Measurements from ENCODE around the gene PAN3.

PAN3 gene

DNA sequence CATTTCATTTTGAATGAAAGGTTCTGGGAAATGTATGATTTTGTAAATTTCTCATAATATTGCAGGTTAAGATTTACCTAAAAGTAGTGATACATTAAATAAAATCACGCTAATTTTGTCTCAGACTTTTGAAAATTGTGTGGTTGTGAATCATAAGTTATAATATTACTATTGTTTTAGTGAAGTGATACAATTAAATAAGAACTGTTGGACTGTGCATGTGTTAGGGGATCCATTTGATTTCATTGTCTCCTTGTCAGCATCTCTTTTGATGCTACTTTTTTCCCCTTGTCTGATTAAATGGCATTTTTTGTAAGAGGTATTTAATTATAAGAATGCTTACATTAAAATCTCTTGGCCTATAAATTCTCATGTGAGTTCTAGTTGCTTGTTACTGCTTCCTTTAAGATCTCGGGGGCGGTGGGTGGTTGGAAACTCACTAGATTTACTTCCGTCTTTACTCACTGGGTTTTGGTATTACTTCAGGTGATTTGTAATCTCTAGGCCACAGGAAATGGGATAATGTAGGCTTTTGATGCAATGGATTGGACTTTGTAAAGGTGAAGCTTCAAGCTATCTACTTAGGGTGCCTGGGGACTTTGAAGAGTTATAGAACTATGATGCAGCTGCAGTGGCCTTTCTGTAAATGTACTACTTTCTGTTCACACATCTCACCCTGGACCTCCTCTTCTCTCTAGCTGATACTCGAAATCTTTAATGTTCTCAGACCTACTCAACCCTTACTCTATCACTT is 66.5 kb downstream of the PAN3 start:
- no peak for DNase-seq

- no peak for DNase-seq
Observed at GRCh38 chr13:28218679-28219078, 80.3 kb downstream of the PAN3 start.

GRCh38 chr13:28219408-28220099 is 81.2 kb downstream of the PAN3 start:
- DNase-seq: no peak

DNA sequence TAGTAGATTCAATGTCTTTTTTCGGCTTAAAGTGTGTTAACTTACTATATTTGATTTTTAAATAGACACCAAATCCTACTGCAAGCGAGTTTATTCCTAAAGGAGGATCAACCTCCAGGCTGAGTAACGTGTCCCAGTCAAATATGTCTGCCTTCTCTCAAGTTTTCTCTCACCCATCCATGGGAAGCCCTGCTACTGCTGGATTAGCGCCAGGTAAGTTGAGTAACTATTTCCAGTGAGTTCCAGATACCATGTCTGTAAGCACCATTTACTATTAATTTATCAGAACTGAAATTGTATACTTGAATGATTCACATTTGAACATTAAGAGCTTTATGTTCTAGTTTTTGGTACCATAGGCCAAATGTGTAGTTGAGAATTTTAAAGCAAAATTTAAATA is 81.8 kb downstream of the PAN3 start:
- DNase-seq: no peak

- no peak for DNase-seq
Observed at GRCh38 chr13:28229522-28230411, 91.4 kb downstream of the PAN3 start.

- no peak for DNase-seq
Observed at GRCh38 chr13:28231642-28232041, 93.3 kb downstream of the PAN3 start.

DNA sequence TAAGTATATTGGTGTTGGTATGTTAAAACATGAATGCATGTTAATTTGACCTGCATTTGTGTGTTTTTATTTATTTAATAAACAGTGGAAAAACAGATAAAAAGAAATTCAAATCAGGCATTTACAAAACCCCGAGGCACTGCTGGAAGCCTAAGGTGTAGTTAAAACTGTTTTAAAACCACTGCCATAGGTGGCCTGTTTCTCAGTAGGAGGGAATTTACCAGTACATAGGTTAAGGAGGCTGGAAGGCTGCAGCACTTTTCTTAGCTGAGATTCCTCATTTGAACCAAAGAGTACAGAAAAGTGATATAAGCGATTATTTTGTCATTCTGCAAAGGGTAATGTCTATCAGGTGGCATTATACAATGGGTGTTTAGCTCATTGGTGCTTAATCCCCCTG is 99.6 kb downstream of the PAN3 start:
- DNase-seq: no peak

GRCh38 chr13:28239374-28239773 is 101.0 kb downstream of the PAN3 start:
- no peak for DNase-seq

DNA sequence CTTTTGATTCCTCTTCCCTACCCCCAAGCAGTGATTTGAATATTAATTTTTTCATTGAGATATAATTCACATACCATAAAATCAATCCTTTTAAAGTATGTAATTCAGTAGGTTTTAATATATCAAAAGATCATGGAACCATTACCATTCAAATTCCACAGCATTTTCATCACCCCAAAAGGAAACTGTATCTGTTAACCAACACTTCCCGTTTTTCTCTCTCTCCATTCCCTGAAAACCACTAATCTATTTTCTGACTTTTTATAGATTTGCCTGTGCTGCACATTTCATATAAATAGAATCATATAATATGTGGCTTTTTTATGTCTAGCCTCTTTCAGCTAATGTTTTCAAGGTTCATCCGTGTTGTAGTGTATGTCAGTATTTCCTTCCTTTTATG is 107.1 kb downstream of the PAN3 start:
- no peak for DNase-seq

GRCh38 chr13:28246891-28247290 is 108.5 kb downstream of the PAN3 start:
- no peak for DNase-seq

DNA sequence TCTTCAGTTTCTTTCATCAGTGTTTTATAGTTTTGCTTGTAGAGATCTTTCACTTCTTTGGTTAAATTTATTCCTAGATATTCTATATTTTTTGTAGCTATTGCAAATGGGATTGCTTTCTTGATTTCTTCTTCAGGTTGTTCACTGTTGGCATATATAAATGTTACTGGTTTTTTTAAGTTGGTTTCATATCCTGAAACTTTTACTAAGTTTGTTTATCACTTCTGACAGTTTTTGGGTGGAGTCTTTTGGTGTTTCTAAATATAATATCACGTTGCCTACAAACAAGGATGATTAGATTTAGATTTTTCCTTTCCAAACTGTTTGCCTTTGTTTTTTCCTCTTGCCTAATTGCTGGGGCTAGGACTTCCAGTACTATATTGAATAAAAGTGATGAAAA is 109.7 kb downstream of the PAN3 start:
- DNase-seq: no peak

GRCh38 chr13:28250542-28250941 is 112.2 kb downstream of the PAN3 start:
- DNase-seq: no peak

DNA sequence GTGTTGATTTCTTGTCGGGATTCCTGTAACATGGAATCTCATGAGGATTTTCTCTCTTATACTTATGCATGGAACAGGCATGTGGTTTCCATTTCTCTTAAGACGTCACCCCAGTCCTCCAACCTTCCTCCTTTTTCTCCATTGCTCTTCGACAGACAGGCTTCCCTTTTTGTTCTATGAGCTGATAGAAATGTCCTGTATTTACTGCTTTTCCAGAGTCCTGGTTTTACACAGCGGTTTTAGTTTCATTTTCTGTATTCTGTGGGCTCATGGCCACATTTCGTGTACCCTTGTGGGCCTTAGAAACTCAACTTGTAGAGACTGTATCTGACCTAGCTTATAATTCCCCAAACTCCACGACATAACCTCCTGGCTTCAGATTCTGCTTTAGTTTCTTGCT is 113.1 kb downstream of the PAN3 start:
- no peak for DNase-seq

- DNase-seq: no peak
Observed at GRCh38 chr13:28252547-28252946, 114.2 kb downstream of the PAN3 start.

GRCh38 chr13:28257305-28257704 is 119.0 kb downstream of the PAN3 start:
- no peak for DNase-seq

- DNase-seq: no peak
Observed at GRCh38 chr13:28258417-28258816, 120.1 kb downstream of the PAN3 start.

- DNase-seq: no peak
Observed at GRCh38 chr13:28267497-28267896, 129.2 kb downstream of the PAN3 start.

DNA sequence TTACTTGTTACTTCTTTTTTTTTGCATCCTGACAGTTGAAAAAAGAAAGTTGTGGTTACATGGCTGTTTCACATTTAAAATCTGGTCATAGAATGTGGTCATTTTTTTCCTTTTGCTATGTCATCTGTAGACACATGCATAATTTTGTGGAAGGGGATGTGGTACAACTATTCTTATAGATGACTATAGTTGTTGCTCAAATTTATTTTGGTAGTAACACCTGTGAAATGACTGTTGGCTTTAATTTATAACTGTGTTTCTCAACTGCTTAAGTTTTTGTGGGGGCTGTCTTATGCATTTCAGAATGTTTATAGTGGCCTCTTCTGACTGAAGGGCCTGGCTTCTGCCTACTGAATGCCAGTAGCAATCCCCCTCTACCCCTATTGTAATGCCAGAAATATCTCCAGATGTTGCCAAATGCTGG is 130.5 kb downstream of the PAN3 start:
- no peak for DNase-seq

DNA sequence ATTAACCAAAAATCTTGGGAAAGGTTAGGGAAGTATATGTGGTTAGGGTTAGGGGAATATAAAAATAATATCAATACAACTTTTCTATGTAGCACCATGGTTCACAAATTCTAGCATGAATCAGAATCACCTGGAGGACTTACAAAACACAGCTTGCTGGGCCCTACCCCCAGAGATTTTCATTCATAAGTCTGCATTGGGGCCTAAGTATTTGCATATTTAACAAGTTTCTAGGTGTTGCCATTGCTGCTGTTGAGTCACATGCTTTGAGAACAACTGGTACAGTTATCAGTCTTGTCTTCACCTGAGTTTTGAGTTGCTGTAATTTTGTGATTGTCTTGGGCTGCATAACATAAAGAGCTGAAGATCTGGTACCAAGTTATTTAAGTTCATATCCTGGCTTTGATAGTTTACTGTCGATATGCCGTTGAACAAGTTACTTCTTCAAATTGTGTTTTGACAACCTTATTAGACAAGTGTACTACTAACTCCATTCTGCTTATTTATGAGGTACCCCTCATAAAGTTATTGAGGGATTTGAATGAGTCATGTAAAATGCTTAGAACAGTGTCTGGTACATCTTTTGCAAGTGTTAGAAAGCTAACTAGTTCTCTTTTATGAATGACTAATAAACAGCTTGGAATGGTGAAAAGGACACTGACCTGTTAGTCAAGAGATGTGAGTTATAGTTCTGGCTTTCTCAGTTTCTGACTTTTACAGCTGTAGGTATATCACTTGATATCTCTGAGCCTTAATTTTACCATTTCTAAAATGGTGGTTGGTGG is 132.9 kb downstream of the PAN3 start:
- no peak for DNase-seq

- DNase-seq: no peak
Observed at GRCh38 chr13:28273919-28274318, 135.6 kb downstream of the PAN3 start.

DNA sequence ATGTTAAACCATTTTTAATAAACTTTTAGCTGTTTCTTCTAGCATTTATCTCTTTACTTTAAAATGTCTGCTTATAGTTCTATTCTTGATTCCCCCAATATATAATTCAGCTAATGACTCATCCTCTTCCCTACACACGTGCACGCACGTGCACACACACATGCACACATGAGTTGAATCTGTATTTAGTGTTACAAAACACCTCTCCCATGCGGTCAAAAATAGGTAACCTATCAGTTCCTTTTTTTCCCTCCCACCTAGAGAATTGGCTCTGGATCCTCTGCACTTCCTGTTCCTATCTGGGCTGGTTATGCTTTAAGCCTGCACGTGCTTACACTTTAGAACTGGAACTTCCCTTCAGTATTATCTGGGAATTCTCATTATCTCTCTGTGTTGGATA is 144.1 kb downstream of the PAN3 start:
- DNase-seq: no peak

Measured in nucleus accumbens (tissue), 56 donors.